Measurements from ENCODE around the gene AHSP. TPM values are rescaled to one million over a fixed set of nuclear protein-coding genes. Genes with fewer than 3 reads are reported as not detected.
"Not testable (repeated sequence)": the region's sequence is repeated elsewhere in the genome, so short reads cannot be mapped to it uniquely, and the experiment has no call there.

AHSP gene
- total and polyA plus RNA-seq, 5 donors: not detected

DNA sequence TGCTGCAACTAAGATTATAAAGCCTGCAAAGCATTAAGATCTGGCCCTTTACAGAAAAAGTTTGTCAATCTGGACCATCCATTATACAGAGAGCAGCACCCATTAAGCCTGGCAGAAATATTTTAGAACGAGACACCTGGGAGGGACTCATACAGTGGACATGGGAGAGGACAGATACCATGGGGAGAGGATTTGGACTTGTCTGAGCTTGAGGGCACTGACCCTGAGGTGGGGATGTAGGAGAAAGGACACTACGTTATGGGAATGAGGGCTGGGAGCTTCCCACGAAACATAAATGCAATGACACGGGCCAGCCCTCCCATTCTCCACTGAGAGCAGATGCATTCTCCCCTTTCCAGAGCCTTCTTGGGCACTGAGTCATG, 25.7 kb upstream of the AHSP start:
- DNase-seq: no peak
- H3K9me3 ChIP-seq (ENCODE audit: control insufficient read depth, low read length): no peaks in the 10 kb centered on the region
- H3K27ac ChIP-seq (ENCODE audit: low read length): no peak overlapping the region
- peaks cover 3% of the 10 kb centered on the region for H3K4me1 ChIP-seq (ENCODE audit: control insufficient read depth, insufficient read depth, low read length)
- intact Hi-C loops (cut with DNase I): no loop called here
- ATAC-seq: no peak
- WGBS: 84% methylated on average over 4 of the region's 4 CpGs
- H3K4me3 ChIP-seq (ENCODE audit: low read length): no peak overlapping the region
- H3K27me3 ChIP-seq (ENCODE audit: control insufficient read depth, insufficient read depth): no peaks in the 10 kb centered on the region

DNA sequence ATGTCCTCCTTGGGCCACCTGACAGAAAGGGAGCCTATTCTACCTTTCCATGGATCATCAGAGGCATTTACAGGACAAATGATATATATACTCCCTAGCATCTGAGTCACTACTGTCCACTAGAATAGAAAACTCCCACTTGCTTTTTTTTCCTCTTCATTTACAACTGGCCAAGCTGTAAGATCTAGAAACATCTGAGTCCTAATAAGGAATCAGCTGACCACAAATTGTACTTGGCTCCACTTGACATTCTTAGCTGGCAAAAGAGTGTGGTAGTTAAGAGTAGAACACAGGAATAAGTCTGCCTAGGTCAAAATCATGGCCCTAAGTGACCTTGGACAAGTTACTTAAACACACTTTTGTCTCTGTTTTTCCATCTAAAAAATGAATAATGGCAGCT, 24.7 kb upstream of the AHSP start:
- no peaks in the 10 kb centered on the region for H3K9me3 ChIP-seq (ENCODE audit: control insufficient read depth, low read length)
- intact Hi-C loops (cut with DNase I): no loop called here
- H3K27ac ChIP-seq (ENCODE audit: low read length): no peak overlapping the region
- H3K4me1 ChIP-seq (ENCODE audit: control insufficient read depth, insufficient read depth, low read length): peaks cover 3% of the 10 kb centered on the region
- no peak for DNase-seq
- H3K27me3 ChIP-seq (ENCODE audit: control insufficient read depth, insufficient read depth): no peaks in the 10 kb centered on the region
- no peak for ATAC-seq
- H3K4me3 ChIP-seq (ENCODE audit: low read length): no peak overlapping the region

DNA sequence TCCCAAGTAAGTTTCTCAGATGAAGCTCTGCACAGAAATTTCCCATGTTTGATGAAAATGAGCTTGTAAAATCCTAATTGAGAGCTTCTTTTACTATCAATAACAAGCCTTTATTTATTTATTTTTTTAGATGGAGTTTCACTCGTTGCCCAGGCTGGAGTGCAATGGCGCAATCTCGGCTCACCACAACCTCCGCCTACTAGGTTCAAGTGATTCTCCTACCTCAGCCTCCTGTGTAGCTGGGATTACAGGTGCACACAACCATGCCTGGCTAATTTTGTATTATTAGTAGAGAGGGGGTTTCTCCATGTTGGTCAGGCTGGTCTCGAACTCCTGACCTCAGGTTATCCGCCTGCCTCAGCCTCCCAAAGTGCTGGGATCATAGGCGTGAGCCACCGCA, 24.1 kb upstream of the AHSP start:
- H3K9me3 ChIP-seq (ENCODE audit: control insufficient read depth, low read length); H3K4me3 ChIP-seq (ENCODE audit: low read length); H3K27me3 ChIP-seq (ENCODE audit: control insufficient read depth, insufficient read depth); H3K4me1 ChIP-seq (ENCODE audit: control insufficient read depth, insufficient read depth, low read length); ATAC-seq; DNase-seq; H3K27ac ChIP-seq (ENCODE audit: low read length); intact Hi-C loops (cut with DNase I): not testable (repeated sequence)
- WGBS: 93% methylated on average over 8 of the region's 8 CpGs

DNA sequence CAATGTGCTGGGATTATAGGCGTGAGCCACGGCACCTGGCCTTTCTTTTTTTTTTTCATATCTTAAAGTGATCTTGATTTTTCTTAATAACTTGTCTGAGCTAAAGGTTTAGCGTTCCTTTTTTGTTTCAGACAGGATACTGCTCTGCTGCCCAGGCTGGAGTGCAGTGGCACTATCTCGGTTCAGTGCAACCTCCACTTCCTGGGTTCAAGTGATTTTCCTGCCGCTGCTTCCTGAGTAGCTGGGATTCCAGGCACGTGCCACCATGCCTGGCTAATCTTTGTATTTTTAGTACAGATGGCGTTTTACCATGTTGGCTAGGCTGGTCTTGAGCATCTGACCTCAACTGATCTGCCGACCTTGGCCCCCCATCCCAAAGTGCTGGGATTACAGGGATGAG, 23.5 kb upstream of the AHSP start:
- 40% methylated on average over 8 of the region's 8 CpGs for WGBS
- no peak for DNase-seq
- ATAC-seq: no peak
- intact Hi-C loops (cut with DNase I): no loop called here
- Histone ChIP-seq H3K27me3 (ENCODE audit: control insufficient read depth, insufficient read depth) (no peaks in the 10 kb centered on the region), H3K4me3 (ENCODE audit: low read length) (no peak overlapping the region), H3K9me3 (ENCODE audit: control insufficient read depth, low read length) (no peaks in the 10 kb centered on the region), H3K27ac (ENCODE audit: low read length) (no peak overlapping the region), H3K4me1 (ENCODE audit: control insufficient read depth, insufficient read depth, low read length) (peaks cover 3% of the 10 kb centered on the region)

DNA sequence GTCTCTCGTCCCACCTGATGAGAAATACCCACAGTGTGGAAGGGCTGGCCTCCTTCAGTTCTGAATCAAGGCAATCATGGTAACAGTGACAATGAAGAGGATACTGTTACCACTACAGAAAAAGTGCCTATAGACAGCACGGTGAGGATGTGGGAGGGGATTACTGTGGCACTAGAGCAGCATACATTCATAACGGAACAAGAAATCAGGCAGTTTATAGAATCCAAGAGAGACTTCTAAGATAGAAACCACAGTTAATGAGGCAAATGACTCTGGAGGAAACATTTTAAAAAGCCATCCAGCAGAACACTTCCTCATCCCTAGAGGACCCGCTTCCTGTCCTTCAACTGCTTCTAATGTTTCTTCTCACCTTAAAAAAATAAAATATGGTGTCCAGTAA, 22.2 kb upstream of the AHSP start:
- Histone ChIP-seq H3K27me3 (ENCODE audit: control insufficient read depth, insufficient read depth) (no peaks in the 10 kb centered on the region), H3K9me3 (ENCODE audit: control insufficient read depth, low read length) (no peaks in the 10 kb centered on the region), H3K27ac (ENCODE audit: low read length) (no peak overlapping the region), H3K4me1 (ENCODE audit: control insufficient read depth, insufficient read depth, low read length) (peaks cover 3% of the 10 kb centered on the region), H3K4me3 (ENCODE audit: low read length) (no peak overlapping the region)
- no peak for ATAC-seq
- intact Hi-C loops (cut with DNase I): no loop called here
- no peak for DNase-seq
- 66% methylated on average over 4 of the region's 4 CpGs for WGBS

DNA sequence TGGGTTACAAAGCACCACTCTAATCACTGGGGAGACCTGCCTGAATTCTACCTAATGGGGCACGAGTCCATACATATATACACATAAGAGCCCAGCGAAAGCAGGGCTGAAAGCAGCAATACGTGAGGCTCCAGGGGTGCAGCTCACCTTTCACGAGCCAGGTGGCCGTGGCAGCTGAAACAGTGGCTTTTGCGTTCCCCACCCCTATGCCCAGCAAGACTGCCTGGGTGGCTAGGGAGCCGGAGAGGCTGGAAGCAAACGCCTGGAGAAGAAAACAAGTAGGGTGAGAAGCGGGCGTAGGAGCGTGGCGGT, 20.1 kb upstream of the AHSP start:
- WGBS: 3% methylated on average over 12 of the region's 12 CpGs
- H3K9me3 ChIP-seq (ENCODE audit: control insufficient read depth, low read length): no peaks in the 10 kb centered on the region
- ATAC-seq (no peak), DNase-seq (peak in 1 of 3 donors; percentile 63)
- H3K4me3 ChIP-seq (ENCODE audit: low read length): peak overlapping the region; percentile 99
- H3K27ac ChIP-seq (ENCODE audit: low read length): peak overlapping the region; percentile 100
- intact Hi-C loops (cut with DNase I): no loop called here
- H3K27me3 ChIP-seq (ENCODE audit: control insufficient read depth, insufficient read depth): no peaks in the 10 kb centered on the region
- H3K4me1 ChIP-seq (ENCODE audit: control insufficient read depth, insufficient read depth, low read length): peaks cover 3% of the 10 kb centered on the region

DNA sequence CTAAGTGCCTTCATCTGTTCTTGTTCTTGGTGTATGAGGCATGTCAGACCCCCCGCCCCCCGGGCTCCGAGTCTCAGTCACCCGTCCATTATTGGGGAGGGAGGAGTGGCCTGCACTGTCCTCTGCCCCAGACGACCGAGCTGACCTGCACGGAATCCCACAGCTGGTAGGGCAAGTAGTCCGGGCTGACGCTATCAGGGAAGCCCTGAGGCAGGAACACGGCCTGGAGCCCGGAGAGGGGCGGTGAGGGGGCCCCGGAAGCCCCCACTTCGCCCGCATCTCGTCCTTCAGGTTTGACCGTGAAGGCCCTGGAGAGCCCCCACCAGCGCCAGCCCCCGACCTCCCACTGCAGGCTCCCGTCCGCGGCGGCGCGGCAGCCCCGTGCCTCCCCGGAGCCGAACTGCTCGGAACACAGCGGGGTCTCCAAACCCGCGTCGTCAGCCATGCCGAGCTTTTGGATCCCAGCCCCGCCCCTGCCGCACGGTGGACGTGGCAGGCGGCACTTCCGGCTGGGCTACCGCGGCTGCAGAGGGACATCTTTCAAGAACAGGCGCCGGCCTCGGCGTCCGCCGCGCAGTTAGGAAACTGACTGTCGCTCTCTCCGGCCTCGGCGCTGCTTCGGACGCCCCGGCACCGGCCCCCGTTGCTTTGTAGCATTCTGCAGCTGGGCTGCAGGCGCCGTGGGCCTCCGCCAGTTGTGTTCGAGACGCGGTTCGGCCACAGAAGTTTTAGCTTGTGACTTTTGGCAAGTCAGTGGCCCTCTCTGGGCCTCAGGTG, 19.6 kb upstream of the AHSP start, which contains the start of gene RUSF1:
RUSF1 (minus strand) TSS at position 463 of the 777 bp plus-strand sequence; CDS start at position 445, 18 bp downstream.
- H3K4me3 ChIP-seq (ENCODE audit: low read length): peak within 1 kb of the TSS; percentile 99
- intact Hi-C loops (cut with DNase I): no loop called here
- H3K27ac ChIP-seq (ENCODE audit: low read length): peak within 1 kb of the TSS; percentile 100
- H3K4me1 ChIP-seq (ENCODE audit: control insufficient read depth, insufficient read depth, low read length): peaks cover 3% of the 10 kb centered on the region
- no peaks in the 10 kb centered on the region for H3K9me3 ChIP-seq (ENCODE audit: control insufficient read depth, low read length)
- WGBS: under 1% methylated on average over 65 of the region's 65 CpGs
- H3K27me3 ChIP-seq (ENCODE audit: control insufficient read depth, insufficient read depth): no peaks in the 10 kb centered on the region
- peak; percentile 94 to 98 (median 97) for DNase-seq
- ATAC-seq: peak; percentile 96

DNA sequence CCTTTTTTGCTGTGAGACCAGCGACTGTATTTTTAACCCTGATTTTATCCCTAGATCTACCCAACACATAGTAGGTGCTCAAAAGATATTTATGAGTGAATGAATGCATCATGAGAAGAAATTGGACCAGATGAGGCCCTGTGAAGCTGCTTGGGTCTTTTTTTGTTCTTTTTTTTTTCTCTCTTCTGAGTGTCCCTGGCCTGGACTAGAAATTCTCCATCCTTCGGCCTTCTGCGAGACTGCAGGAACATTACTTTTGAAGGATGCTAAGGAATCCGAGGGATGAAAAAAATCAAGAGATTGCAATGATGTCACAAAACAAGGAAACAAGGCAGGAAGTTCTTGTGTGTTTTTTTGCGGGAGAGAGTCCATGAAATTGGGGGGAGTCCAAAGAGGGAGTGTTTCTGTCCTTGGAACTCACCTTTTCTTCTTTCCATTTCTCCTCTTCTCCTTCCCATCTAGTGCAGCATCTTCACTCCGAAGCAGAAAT, 18.9 kb upstream of the AHSP start:
- no peaks in the 10 kb centered on the region for H3K27me3 ChIP-seq (ENCODE audit: control insufficient read depth, insufficient read depth)
- 9% methylated on average over 6 of the region's 6 CpGs for WGBS
- peak overlapping the region; percentile 100 for H3K27ac ChIP-seq (ENCODE audit: low read length)
- intact Hi-C loops (cut with DNase I): no loop called here
- ATAC-seq (peak; percentile 3 to 18), DNase-seq (no peak)
- peak overlapping the region; percentile 99 for H3K4me3 ChIP-seq (ENCODE audit: low read length)
- peaks cover 3% of the 10 kb centered on the region for H3K4me1 ChIP-seq (ENCODE audit: control insufficient read depth, insufficient read depth, low read length)
- no peaks in the 10 kb centered on the region for H3K9me3 ChIP-seq (ENCODE audit: control insufficient read depth, low read length)

DNA sequence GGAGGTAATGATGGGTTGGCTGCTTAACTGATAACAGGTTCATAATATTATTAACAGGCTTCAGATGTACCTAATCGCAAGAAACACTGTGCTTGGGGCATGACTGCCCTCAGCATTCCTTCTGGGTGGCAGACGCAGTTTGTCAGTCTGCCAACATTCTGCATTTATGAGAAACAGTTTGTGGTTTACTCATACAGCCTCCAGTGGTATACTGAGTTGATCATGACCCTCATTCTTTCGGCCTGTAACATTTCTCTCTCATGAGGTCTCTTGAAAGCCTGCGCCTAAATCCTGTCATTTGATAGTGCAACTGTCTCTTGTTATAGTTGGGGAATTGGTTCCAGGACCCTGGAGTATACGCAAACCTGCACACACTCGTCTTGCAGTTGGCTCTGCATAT, 14.6 kb upstream of the AHSP start:
- H3K27ac ChIP-seq (ENCODE audit: low read length): no peak overlapping the region
- 70% methylated on average over 6 of the region's 6 CpGs for WGBS
- no peaks in the 10 kb centered on the region for H3K27me3 ChIP-seq (ENCODE audit: control insufficient read depth, insufficient read depth)
- ATAC-seq (no peak), DNase-seq (no peak)
- no peaks in the 10 kb centered on the region for H3K9me3 ChIP-seq (ENCODE audit: control insufficient read depth, low read length)
- H3K4me1 ChIP-seq (ENCODE audit: control insufficient read depth, insufficient read depth, low read length): no peaks in the 10 kb centered on the region
- no peak overlapping the region for H3K4me3 ChIP-seq (ENCODE audit: low read length)
- intact Hi-C loops (cut with DNase I): loop anchor here in 1 of 4 donors (10.0 kb wide), 1 partner anchor 362 kb away; the partner anchor contains the start of gene ZNF267

DNA sequence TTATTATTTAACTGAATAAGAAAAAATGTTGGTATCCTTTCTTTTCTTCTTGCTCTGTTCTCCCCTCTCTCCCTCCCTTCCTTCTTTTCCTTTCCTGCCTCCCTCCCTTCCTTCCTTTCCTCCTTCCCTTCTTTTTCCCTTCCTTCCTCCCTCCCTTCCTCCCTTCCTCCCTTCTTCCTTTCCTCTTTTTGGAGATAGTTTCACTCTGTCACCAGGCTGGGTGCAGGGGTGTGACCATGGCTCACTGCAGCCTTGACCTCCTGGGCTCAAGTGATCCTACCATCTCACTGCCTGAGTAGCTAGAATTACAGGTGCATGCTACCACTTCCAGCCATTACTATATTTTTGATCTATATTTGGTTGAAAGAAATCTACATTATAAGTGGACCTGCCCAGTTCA, 13.8 kb upstream of the AHSP start:
- H3K27me3 ChIP-seq (ENCODE audit: control insufficient read depth, insufficient read depth): no peaks in the 10 kb centered on the region
- no peaks in the 10 kb centered on the region for H3K4me1 ChIP-seq (ENCODE audit: control insufficient read depth, insufficient read depth, low read length)
- no peaks in the 10 kb centered on the region for H3K9me3 ChIP-seq (ENCODE audit: control insufficient read depth, low read length)
- ATAC-seq (no peak), DNase-seq (no peak)
- intact Hi-C loops (cut with DNase I): loop anchor here in 1 of 4 donors (10.0 kb wide), 1 partner anchor 361 kb away; the partner anchor contains the start of gene ZNF267
- H3K4me3 ChIP-seq (ENCODE audit: low read length): no peak overlapping the region
- H3K27ac ChIP-seq (ENCODE audit: low read length): no peak overlapping the region

DNA sequence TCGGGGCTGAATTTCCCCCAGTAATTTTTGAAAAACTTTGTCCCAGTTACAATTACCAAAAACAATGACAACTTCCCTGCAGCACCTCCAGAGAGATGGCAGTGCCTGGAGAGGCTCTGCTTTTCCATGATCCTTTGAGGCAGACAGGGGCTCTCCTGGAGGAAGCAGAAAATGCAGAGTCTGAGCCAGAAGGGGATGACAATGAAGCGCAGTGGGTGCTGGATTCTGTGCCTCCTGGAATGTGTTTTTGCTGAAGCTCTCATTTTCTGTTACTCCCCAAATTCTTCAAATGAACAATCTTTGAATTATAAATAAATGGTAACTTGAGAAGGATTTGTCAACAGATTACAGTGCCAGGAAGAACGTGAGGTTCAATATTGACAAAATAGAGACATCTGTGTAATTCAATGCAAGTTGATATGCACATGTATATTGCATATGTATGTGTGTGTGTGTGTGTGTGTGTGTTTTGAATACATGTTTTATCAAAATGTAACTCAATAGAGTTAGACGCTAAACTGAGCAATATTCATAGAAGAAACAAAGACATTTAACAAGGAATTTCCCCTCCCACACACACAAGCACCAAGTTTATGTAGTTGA, 9.8 kb upstream of the AHSP start:
- Histone ChIP-seq H3K4me1 (ENCODE audit: control insufficient read depth, insufficient read depth, low read length) (no peaks in the 10 kb centered on the region), H3K4me3 (ENCODE audit: low read length) (no peak overlapping the region), H3K9me3 (ENCODE audit: control insufficient read depth, low read length) (no peaks in the 10 kb centered on the region), H3K27ac (ENCODE audit: low read length) (no peak overlapping the region), H3K27me3 (ENCODE audit: control insufficient read depth, insufficient read depth) (no peaks in the 10 kb centered on the region)
- 75% methylated on average over 4 of the region's 4 CpGs for WGBS
- intact Hi-C loops (cut with DNase I): loop anchor here in 1 of 4 donors (10.0 kb wide), 1 partner anchor 357 kb away; the partner anchor contains the start of gene ZNF267
- DNase-seq (no peak), ATAC-seq (no peak)
